Measurements from ENCODE around the gene PC. TPM values are rescaled to one million over a fixed set of nuclear protein-coding genes. Genes with fewer than 3 reads are reported as not detected.

PC gene
- total and polyA plus RNA-seq, 7 experiments from 2014 or later: 4.9 to 11.2 (median 9.5) TPM

- Mint-ChIP-seq H3K36me3 (no peaks in the 10 kb centered on the region), H3K9me3 (no peaks in the 10 kb centered on the region), H3K4me3 (peak overlapping the region; percentile 30 to 84 (median 70)), H3K27me3 (no peaks in the 10 kb centered on the region), H3K27ac (peak overlapping the region in 1 of 9 donors; percentile 79), H3K4me1 (peaks cover 0 to 16% (median 6%) of the 10 kb centered on the region in 7 donors)
- intact Hi-C loops (cut with micrococcal nuclease): no loop called here
- ATAC-seq (no peak), DNase-seq (no peak)
- POLR2A ChIA-PET: interaction anchor here (6.5 kb wide), 1 partner anchor 13 kb away, joined by 47 read pairs; the partner anchor contains the start of gene RCE1
- CTCF ChIA-PET: no interaction called here
- no peak overlapping the region for H3K27ac ChIP-seq (ENCODE audit: low read depth, low read length)
- no peaks in the 10 kb centered on the region for H3K36me3 ChIP-seq (ENCODE audit: control insufficient read depth in 2 of 3, insufficient read depth in 3 of 3, low read length in 3 of 3)
- H3K4me1 ChIP-seq (ENCODE audit: control insufficient read depth in 2 of 2, insufficient read depth in 2 of 2, low read length in 2 of 2): peaks cover 0 to 6% of the 10 kb centered on the region in 2 donors
- no peaks in the 10 kb centered on the region for H3K27me3 ChIP-seq (ENCODE audit: control insufficient read depth in 2 of 2, insufficient read depth in 2 of 2, low read length in 2 of 2)
- H3K4me3 ChIP-seq (ENCODE audit: low read length): no peak overlapping the region
- H3K9me3 ChIP-seq (ENCODE audit: control insufficient read depth in 2 of 3, low read length in 3 of 3): no peaks in the 10 kb centered on the region
Observed at GRCh38 chr11:66857234-66857926, 100.8 kb downstream of the PC start.

DNA sequence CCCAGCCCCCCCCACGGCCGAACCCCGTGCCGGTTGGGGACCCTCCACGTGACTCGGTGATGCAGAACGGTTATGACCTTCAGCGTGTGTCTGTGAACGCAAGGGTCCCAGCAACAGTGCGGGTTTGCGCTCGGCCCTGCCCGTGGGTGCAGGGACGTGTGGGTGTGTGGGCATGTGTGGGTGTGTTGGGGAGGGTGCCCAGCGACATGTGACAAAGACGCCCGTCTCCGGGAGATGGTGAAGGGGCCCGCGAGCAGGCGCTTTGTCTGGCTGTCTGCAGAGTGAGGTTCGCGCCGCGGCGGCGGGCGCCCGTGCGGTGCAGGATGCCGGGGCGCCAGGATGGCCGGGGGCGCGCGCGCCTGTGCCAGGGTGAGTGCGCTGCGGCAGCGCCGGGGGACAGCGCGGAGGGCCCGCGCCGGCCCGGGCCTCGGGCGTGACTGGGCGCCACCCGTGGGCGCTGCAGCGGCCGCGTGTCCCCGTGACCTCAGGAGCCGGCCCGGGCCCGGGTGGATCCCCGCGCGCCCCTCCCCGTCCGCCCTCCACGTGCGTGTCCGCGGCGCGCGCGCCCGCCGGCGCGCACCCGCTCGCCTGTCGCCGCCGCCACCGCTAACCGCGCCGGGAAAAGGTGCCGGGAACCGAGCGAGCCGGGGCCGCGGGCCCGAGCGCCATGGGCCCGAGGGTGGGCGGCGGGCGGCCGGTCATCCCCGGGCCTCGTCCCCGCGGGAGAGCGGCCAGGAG is 101.5 kb downstream of the PC start, which contains the start of gene LRFN4:
Gene LRFN4 (plus strand): TSS at position 569 of the 738 bp plus-strand sequence. CDS start 681 bp downstream, outside the sequence.
- Histone ChIP-seq H3K27me3 (ENCODE audit: control insufficient read depth in 2 of 2, insufficient read depth in 2 of 2, low read length in 2 of 2) (no peaks in the 10 kb centered on the region), H3K9me3 (ENCODE audit: control insufficient read depth in 2 of 3, low read length in 3 of 3) (no peaks in the 10 kb centered on the region), H3K27ac (ENCODE audit: low read depth, low read length) (peak within 1 kb of the TSS; percentile 14), H3K4me1 (ENCODE audit: control insufficient read depth in 2 of 2, insufficient read depth in 2 of 2, low read length in 2 of 2) (peaks cover 0 to 6% of the 10 kb centered on the region in 2 donors), H3K4me3 (ENCODE audit: low read length) (peak within 1 kb of the TSS; percentile 71), H3K36me3 (ENCODE audit: control insufficient read depth in 2 of 3, insufficient read depth in 3 of 3, low read length in 3 of 3) (no peaks in the 10 kb centered on the region)
- H3K9me3 Mint-ChIP-seq: no peaks in the 10 kb centered on the region
- no peaks in the 10 kb centered on the region for H3K27me3 Mint-ChIP-seq
- H3K4me1 Mint-ChIP-seq: peaks cover 0 to 22% (median 9%) of the 10 kb centered on the region in 7 donors
- ATAC-seq (peak; percentile 72), DNase-seq (peak in 7 of 9 donors; percentile 29 to 55 (median 41))
- H3K27ac Mint-ChIP-seq: peak within 1 kb of the TSS in 4 of 9 donors; percentile 28 to 90 (median 36)
- H3K4me3 Mint-ChIP-seq: peak within 1 kb of the TSS; percentile 71 to 89 (median 86)
- POLR2A ChIA-PET: interaction anchor here (0.9 to 6.5 kb wide), 2 partner anchors 13 to 102 kb away, joined by 3 to 47 read pairs; partner anchors contain the start of gene RCE1
- intact Hi-C loops (cut with micrococcal nuclease): loop anchor here (1.0 kb wide), 3 partner anchors 12 to 102 kb away; partner anchors contain the start of genes RCE1 (in 2 of the 2) and PC (in 1 of the 2)
- H3K36me3 Mint-ChIP-seq: no peaks in the 10 kb centered on the region
- CTCF ChIA-PET: no interaction called here

GRCh38 chr11:66855574-66856495 is 102.3 kb downstream of the PC start:
- peak; percentile 85 for ATAC-seq
- POLR2A ChIA-PET: interaction anchor here (0.9 to 6.5 kb wide), 3 partner anchors 12 to 103 kb away, joined by 3 to 47 read pairs (median 3); partner anchors contain the start of gene RCE1
- Mint-ChIP-seq H3K27ac (peak overlapping the region in 6 of 9 donors; percentile 28 to 90 (median 54)), H3K4me3 (peak overlapping the region; percentile 71 to 89 (median 85)), H3K9me3 (no peaks in the 10 kb centered on the region), H3K27me3 (no peaks in the 10 kb centered on the region), H3K36me3 (no peaks in the 10 kb centered on the region), H3K4me1 (peaks cover 0 to 26% (median 9%) of the 10 kb centered on the region in 7 donors)
- CTCF ChIA-PET: interaction anchor here (0.7 to 1.2 kb wide), 2 partner anchors 12 to 97 kb away, joined by 3 to 4 read pairs; no protein-coding TSS in a partner anchor
- intact Hi-C loops (cut with micrococcal nuclease): loop anchor here (1.0 kb wide), 3 partner anchors 12 to 102 kb away; partner anchors contain the start of genes RCE1 (in 2 of the 2) and PC (in 1 of the 2)
- DNase-seq: peak in 3 of 9 donors; percentile 17 to 91 (median 55)
- Histone ChIP-seq H3K4me3 (ENCODE audit: low read length) (peak overlapping the region; percentile 71), H3K27me3 (ENCODE audit: control insufficient read depth in 2 of 2, insufficient read depth in 2 of 2, low read length in 2 of 2) (no peaks in the 10 kb centered on the region), H3K9me3 (ENCODE audit: control insufficient read depth in 2 of 3, low read length in 3 of 3) (no peaks in the 10 kb centered on the region), H3K4me1 (ENCODE audit: control insufficient read depth in 2 of 2, insufficient read depth in 2 of 2, low read length in 2 of 2) (peaks cover 0 to 6% of the 10 kb centered on the region in 2 donors), H3K27ac (ENCODE audit: low read depth, low read length) (peak overlapping the region; percentile 14), H3K36me3 (ENCODE audit: control insufficient read depth in 2 of 3, insufficient read depth in 3 of 3, low read length in 3 of 3) (no peaks in the 10 kb centered on the region)

DNA sequence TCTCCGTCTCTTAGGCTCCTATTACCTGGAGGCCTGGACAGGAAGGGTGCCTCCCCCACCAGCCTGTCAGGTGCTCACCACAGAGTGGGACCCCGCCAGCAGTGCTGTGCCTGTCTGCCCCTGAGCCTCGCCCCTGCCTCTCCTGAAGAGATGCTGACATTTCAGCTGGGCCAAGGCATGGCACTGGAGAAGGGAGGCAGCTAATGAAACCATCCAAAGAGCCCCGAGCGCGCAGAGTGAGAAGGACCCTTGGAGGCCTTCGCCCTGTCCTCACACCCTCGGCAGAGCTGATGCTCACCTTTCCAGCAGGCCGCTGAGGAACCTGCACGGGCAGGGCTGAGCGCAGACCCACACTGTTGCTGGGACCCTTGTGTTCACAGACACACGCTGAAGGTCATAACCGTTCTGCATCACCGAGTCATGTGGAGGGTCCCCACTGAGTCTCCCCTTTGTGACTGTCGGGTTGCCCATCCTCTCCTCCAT is 103.4 kb downstream of the PC start:
- H3K4me3 Mint-ChIP-seq: peak overlapping the region in 8 of 10 donors; percentile 10 to 88 (median 76)
- CTCF ChIA-PET: interaction anchor here (1.2 kb wide), 1 partner anchor 11 kb away, joined by 4 read pairs; no protein-coding TSS in a partner anchor

DNA sequence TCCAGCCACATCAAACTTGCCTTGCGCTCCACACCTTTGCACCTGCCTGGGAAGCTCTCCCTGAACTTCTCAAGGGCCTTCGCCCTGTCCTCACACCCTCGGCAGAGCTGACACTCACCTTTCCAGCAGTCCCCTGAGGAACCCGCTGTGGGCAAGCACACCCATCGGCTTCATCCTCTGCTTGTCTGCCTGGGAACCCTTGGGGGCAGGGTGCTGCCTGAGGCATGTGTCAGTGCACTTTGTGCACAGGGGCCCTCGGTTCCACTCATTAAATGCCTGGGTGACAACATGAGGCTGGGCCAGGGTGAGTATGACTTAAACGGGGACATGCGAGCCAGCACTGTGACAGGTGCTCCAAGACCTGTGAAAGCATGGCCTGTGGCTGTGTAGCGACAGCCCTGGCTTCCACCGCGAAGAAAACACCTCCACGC is 103.9 kb downstream of the PC start:
- intact Hi-C loops (cut with micrococcal nuclease): no loop called here
- peak in 1 of 9 donors; percentile 5 for DNase-seq
- Histone ChIP-seq H3K36me3 (ENCODE audit: control insufficient read depth in 2 of 3, insufficient read depth in 3 of 3, low read length in 3 of 3) (peaks cover 0 to 4% (median 0%) of the 10 kb centered on the region in 3 experiments), H3K27ac (ENCODE audit: low read depth, low read length) (no peak overlapping the region), H3K4me1 (ENCODE audit: control insufficient read depth in 2 of 2, insufficient read depth in 2 of 2, low read length in 2 of 2) (peaks cover 0 to 6% of the 10 kb centered on the region in 2 donors), H3K9me3 (ENCODE audit: control insufficient read depth in 2 of 3, low read length in 3 of 3) (no peaks in the 10 kb centered on the region), H3K27me3 (ENCODE audit: control insufficient read depth in 2 of 2, insufficient read depth in 2 of 2, low read length in 2 of 2) (no peaks in the 10 kb centered on the region), H3K4me3 (ENCODE audit: low read length) (no peak overlapping the region)
- ChIA-PET POLR2A (interaction anchor here (6.5 kb wide), 1 partner anchor 10 kb away, joined by 47 read pairs; the partner anchor contains the start of gene RCE1), CTCF (no interaction called here)
- Mint-ChIP-seq H3K4me1 (peaks cover 0 to 26% (median 9%) of the 10 kb centered on the region in 7 donors), H3K27ac (peak overlapping the region in 1 of 9 donors; percentile 24), H3K36me3 (no peaks in the 10 kb centered on the region), H3K4me3 (peak overlapping the region in 3 of 10 donors; percentile 8 to 70 (median 21)), H3K9me3 (no peaks in the 10 kb centered on the region), H3K27me3 (no peaks in the 10 kb centered on the region)
- no peak for ATAC-seq

More for the DNA sequence above, 103.4 kb downstream of the PC start:
- Histone ChIP-seq H3K27me3 (ENCODE audit: control insufficient read depth in 2 of 2, insufficient read depth in 2 of 2, low read length in 2 of 2) (no peaks in the 10 kb centered on the region), H3K36me3 (ENCODE audit: control insufficient read depth in 2 of 3, insufficient read depth in 3 of 3, low read length in 3 of 3) (no peaks in the 10 kb centered on the region), H3K9me3 (ENCODE audit: control insufficient read depth in 2 of 3, low read length in 3 of 3) (no peaks in the 10 kb centered on the region), H3K27ac (ENCODE audit: low read depth, low read length) (no peak overlapping the region), H3K4me3 (ENCODE audit: low read length) (no peak overlapping the region), H3K4me1 (ENCODE audit: control insufficient read depth in 2 of 2, insufficient read depth in 2 of 2, low read length in 2 of 2) (peaks cover 0 to 6% of the 10 kb centered on the region in 2 donors)
- Mint-ChIP-seq H3K9me3 (no peaks in the 10 kb centered on the region), H3K36me3 (no peaks in the 10 kb centered on the region), H3K27ac (peak overlapping the region in 2 of 9 donors; percentile 24 to 90), H3K27me3 (no peaks in the 10 kb centered on the region), H3K4me1 (peaks cover 0 to 26% (median 9%) of the 10 kb centered on the region in 7 donors)
- POLR2A ChIA-PET: interaction anchor here (6.5 kb wide), 1 partner anchor 11 kb away, joined by 47 read pairs; the partner anchor contains the start of gene RCE1
- DNase-seq (peak in 1 of 9 donors; percentile 8), ATAC-seq (no peak)
- intact Hi-C loops (cut with micrococcal nuclease): no loop called here

All from naive thymus-derived CD4-positive, alpha-beta T cell (primary cell).